ENCODE results near the gene DHX15.

DNA sequence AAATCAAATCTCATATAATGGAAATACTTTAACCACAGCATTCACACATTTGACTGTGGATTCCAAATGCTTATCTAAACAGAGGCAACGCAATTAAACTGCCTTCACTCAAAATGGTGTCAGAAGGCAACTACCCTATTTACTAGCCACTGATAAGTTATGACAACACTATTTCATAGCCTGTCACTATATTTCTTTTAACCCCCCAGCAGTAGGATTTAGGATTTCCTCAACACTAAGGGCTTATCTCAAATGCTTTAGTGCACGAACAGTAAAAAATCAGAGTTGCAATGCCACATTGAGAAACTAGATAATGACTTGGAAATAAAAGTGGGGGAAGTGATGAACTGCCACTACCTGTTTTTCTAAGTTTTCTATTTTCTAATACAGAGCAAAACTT, 66.7 kb downstream of the DHX15 start:
- TF ChIP-seq, protein P1, sequence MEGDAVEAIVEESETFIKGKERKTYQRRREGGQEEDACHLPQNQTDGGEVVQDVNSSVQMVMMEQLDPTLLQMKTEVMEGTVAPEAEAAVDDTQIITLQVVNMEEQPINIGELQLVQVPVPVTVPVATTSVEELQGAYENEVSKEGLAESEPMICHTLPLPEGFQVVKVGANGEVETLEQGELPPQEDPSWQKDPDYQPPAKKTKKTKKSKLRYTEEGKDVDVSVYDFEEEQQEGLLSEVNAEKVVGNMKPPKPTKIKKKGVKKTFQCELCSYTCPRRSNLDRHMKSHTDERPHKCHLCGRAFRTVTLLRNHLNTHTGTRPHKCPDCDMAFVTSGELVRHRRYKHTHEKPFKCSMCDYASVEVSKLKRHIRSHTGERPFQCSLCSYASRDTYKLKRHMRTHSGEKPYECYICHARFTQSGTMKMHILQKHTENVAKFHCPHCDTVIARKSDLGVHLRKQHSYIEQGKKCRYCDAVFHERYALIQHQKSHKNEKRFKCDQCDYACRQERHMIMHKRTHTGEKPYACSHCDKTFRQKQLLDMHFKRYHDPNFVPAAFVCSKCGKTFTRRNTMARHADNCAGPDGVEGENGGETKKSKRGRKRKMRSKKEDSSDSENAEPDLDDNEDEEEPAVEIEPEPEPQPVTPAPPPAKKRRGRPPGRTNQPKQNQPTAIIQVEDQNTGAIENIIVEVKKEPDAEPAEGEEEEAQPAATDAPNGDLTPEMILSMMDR (IDR thresholded peaks at IDR 0.05) = no peak
- no peak for TF ChIP-seq POLR2A (IDR thresholded peaks at IDR 0.05)

Data from testis (tissue), 2 donors.